CD4-positive, alpha-beta T cell treated with Interferon alpha-2 for 1 hour (primary cell): ENCODE results near the gene TSHZ2.
"Not testable (repeated sequence)": the region's sequence is repeated elsewhere in the genome, so short reads cannot be mapped to it uniquely, and the experiment has no call there.

Experiments used
- DNase-seq, 2 donors: peaks; one replicate each; pipeline ENCODE4 v3.0.0-alpha.2; 2020 to 2022

Gene TSHZ2

GRCh38 chr20:53434662-53435061 is 462.5 kb downstream of the TSHZ2 start:
- no peak for DNase-seq

- not testable (repeated sequence) for DNase-seq
Measured at GRCh38 chr20:53436927-53437326, 464.8 kb downstream of the TSHZ2 start.

GRCh38 chr20:53438368-53438767 is 466.2 kb downstream of the TSHZ2 start:
- DNase-seq, result no peak

GRCh38 chr20:53439046-53439445 is 466.9 kb downstream of the TSHZ2 start:
- DNase-seq, result no peak

- DNase-seq, result no peak
Measured at GRCh38 chr20:53439616-53440015, 467.5 kb downstream of the TSHZ2 start.

- no peak for DNase-seq
Measured at GRCh38 chr20:53444401-53445149, 472.4 kb downstream of the TSHZ2 start.

GRCh38 chr20:53445321-53445731 is 473.2 kb downstream of the TSHZ2 start:
- no peak for DNase-seq

GRCh38 chr20:53445932-53446331 is 473.8 kb downstream of the TSHZ2 start:
- DNase-seq, result no peak

GRCh38 chr20:53447316-53447715 is 475.2 kb downstream of the TSHZ2 start:
- DNase-seq, result no peak

- no peak for DNase-seq
Measured at GRCh38 chr20:53448426-53448825, 476.3 kb downstream of the TSHZ2 start.

GRCh38 chr20:53448875-53449274 is 476.7 kb downstream of the TSHZ2 start:
- DNase-seq, result no peak

- no peak for DNase-seq
Measured at GRCh38 chr20:53453076-53453475, 480.9 kb downstream of the TSHZ2 start.

GRCh38 chr20:53454675-53455276 is 482.6 kb downstream of the TSHZ2 start:
- no peak for DNase-seq

- no peak for DNase-seq
Measured at GRCh38 chr20:53463101-53463972, 491.2 kb downstream of the TSHZ2 start.

- no peak for DNase-seq
Measured at GRCh38 chr20:53466279-53466678, 494.1 kb downstream of the TSHZ2 start.

- DNase-seq, result no peak
Measured at GRCh38 chr20:53468587-53468986, 496.4 kb downstream of the TSHZ2 start.

- DNase-seq, result not testable (repeated sequence)
Measured at GRCh38 chr20:53472859-53473258, 500.7 kb downstream of the TSHZ2 start.

- no peak for DNase-seq
Measured at GRCh38 chr20:53480913-53481312, 508.8 kb downstream of the TSHZ2 start.

- no peak for DNase-seq
Measured at GRCh38 chr20:53487461-53488200, 515.5 kb downstream of the TSHZ2 start.

- DNase-seq, result no peak
Measured at GRCh38 chr20:53488775-53489272, 516.7 kb downstream of the TSHZ2 start.

GRCh38 chr20:53489528-53489927 is 517.4 kb downstream of the TSHZ2 start:
- no peak for DNase-seq

- no peak for DNase-seq
Measured at GRCh38 chr20:53490620-53491019, 518.5 kb downstream of the TSHZ2 start.

- no peak for DNase-seq
Measured at GRCh38 chr20:53491462-53491861, 519.3 kb downstream of the TSHZ2 start.
